HG02938 (cell line): ENCODE measurements around the gene FBF1.
A peak's percentile ranks its signal among the peaks of the same experiment; 100 is the strongest.
"Not testable (repeated sequence)": the region's sequence is repeated elsewhere in the genome, so short reads cannot be mapped to it uniquely, and the experiment has no call there.

Source experiments
- ATAC-seq: cut with Tn5 transposase; IDR thresholded peaks from one replicate; pipeline ENCODE4 v1.9.1; 2021; ENCODE audit warnings: mild to moderate bottlenecking, moderate library complexity; ENCODE audit not compliant: unreplicated experiment

FBF1 gene, protein sequence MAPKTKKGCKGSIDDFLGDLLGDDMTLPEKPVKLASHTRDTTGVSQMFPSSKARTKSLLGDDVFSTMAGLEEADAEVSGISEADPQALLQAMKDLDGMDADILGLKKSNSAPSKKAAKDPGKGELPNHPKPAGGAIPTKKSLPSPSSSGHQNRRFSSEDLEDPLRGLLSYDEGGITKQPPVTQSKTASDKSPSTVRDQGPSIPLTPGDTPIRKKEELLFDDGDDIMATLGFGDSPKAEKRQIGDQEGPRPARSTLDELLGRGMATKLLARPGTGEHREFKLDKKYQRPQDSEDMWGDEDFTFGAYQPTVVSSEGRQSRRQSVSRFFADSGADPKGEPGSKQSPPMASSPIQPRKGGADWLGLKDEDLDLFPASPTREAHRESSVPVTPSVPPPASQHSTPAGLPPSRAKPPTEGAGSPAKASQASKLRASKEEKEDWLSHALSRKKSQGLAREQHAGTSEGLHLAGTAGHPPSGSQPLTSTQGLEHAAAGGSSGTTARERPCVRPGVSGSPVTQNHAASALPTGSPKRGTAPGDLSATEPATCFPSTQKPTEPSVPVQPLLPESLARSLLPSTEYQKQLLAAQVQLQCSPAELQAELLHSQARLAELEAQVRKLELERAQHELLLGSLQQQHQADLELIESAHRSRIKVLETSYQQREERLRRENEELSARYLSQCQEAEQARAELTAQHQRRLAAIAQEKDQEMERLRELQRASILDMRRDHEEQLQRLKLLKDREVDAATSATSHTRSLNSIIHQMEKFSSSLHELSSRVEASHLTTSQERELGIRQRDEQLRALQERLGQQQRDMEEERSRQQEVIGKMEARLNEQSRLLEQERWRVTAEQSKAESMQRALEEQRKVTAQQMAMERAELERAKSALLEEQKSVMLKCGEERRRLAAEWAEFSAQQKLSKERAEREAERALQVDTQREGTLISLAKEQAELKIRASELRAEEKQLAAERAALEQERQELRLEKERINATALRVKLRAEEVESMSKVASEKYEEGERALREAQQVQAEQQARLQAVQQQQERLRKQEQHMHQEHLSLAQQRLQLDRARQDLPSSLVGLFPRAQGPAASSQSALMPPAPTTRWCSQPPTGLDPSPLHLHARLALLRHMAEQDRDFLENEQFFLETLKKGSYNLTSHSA

DNA sequence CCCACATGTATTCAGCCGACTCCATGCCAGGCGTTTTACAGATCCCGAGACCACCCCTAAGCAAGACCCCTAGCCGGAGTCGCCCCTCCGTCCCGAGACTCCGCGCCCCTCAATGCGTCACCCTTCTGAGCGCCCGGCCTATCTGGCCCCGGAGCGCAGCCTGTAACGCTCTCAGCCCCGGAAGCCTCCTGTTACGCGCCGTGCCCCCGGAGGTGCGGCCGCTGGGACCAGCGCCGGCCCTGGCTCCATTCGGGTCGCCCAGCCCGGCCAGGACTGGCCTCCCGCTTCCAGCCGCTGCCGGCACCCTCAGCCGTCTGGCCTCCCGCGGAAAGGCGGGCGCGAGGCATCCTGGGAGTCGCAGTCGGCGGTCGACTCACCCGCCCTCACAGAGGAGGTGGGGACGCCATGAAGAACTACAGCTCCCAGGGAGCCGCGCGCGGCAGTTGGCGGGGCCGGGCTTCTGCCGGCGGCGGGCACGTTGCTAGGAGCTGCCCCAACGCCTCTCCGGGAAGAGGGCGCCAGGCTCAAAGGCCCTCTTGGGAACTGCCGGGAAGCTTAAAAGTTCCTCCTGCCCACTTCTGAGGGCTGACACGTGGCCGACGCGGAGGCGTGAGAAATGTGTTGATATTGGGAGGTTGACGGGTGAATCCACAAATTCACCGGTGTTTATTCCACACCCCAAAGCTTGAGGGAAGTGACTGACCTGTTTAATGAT lies at the start of gene FBF1:
FBF1 (minus strand) TSS at position 316 of the 715 bp plus-strand sequence. CDS start 2,893 bp downstream, outside the sequence.
- ATAC-seq, result peak; percentile 93

DNA sequence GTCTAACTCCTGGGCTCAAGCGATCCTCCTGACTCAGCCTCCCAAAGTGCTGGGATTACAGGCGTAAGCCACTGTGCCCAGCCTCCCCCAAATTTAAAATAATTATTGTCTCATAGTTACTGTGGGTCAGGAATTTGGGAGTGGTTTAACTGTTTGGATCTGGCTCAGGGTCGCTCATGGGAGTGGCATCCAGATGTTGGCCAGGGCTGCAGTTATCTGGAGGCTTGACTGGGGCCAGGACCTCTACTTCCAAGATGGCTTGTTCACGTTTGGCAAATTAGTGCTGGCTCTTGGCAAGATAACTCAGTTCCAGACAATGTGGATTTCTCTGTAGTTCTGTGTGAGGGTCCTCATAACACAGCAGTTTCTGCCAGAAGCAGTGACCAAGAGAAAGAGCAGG lies 46.2 kb upstream of the FBF1 start:
- ATAC-seq, result no peak

DNA sequence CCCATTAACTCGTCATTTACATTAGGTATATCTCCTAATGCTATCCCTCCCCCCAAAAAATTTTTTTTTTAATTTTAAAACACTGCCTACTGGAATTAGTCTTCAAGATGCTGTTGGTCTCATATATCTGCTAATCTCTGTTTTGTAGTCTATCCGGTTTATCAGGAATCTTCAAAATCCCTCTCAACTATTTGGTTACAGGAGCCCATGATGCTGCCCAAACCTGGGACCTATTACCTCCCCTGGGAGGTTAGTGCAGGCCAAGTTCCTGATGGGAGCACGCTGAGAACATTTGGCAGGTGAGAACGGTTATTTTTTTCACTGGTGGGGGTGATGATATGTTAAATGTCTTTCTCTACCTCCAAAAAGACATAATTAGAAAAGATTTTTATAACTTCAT lies 45.1 kb upstream of the FBF1 start:
- no peak for ATAC-seq

DNA sequence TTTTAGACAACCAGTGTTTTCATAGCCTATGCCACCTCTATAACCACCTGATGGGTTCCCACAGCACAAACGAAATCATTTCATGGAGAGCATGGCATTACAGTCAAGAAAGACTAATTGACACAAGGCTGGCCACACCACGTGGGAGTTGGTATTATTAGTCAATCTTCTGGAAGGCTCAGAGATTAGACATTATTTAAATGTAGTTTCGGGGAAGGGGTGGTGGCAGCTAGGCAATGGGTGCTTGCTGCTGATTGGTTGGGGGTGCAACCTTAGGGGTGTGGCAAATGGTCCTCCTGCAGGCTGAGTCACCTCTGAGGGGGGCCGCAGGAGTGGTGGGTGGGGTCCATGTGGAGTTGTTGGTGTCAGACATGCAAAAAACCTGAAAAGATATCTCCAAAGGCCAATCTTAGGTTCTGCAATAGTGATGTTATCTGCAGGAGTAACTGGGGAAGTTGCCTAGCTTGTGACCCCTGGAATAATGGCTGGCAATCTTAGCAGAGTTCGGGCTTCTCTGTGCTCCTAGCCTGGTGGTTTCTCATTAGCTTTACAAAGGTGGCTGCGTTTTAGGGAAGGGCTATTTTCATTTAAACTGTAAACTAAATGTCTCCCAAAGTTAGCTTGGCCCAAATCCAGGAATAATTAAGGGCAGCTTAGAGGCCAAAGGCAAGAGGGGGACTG lies 42.8 kb upstream of the FBF1 start:
- no peak for ATAC-seq

DNA sequence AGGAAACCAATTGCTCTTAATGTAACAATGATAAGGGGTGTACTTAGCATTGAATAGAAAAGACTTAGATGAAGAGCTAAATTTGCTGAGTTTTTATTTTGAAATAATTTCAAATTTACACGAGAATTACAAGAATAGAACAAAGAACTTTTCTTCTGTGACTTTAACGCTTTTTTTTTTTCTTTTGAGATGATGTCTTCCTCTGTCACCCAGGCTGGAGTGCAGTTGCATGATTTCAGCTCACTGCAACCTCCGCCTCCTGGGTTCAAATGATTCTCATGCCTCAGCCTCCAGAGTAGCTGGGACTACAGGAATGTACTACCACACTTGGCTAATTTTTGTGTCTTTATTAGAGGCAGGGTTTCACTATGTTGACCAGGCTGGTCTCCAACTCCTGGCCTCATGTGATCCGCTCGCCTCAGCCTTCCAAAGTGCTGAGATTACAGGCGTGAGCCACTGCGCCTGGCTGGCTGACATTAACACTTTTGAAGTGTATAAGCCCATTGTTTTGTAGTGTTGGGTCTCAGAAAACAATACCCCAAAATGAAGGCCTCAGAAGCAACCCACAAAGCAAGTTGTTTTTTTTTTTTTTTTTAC lies 40.3 kb upstream of the FBF1 start:
- no peak for ATAC-seq

DNA sequence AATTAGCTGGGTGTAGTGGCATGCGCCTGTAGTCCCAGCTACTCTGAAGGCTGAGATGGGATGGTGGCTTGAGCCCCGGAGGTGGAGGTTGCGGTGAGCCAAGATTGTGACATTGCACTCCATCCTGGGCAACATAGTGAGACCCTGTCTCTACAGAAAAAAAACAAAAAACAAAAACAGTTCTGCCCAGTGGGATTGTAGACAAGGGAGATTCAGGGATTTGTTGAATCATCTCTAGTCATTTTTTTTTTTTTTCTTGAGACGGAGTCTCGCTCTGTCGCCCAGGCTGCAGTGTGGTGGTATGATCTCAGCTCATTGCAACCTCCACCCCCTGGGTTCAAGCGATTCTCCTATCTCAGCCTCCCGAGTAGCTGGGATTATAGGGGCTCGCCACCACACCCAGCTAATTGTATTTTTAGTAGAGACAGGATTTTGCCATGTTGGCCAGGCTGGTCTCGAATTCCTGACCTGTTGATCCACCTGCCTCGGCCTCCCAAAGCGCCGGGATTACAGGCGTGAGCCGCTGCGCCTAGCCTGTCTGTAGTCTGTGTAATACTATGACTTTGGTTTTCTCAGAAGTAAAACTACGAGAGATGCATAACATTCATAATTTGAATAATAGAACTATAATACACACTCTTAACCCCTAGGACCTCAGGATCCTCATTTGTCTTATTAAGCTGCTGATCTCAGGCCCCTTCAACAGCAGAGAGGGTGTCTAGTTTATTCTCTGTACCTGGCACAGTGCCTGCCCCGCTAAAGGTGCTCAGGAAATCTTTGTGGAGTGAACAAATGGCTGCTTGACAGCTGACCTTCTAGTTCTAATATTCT lies 39.6 kb upstream of the FBF1 start:
- no peak for ATAC-seq

DNA sequence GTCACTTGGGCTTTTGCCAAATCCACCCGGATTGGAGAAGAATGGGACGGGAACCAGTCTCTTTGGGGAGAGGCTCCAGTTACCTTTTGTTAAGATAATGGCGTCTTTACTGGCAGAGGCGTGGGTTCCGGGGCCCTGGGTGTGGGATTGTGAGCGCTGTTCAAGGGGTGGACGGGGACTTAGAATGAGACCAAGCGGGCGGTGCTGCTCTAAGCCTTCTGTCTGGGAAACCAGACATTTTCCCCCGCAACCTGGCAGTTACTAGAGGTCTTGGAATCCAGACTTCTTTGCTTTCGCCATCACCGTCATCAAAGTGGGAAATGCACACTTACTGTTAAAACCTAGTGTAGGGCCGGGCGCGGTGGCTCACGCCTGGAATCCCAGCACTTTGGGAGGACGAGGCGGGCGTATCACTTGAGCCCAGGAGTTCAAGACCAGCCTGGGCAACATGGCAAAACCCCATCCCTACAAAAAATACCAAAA lies 38.9 kb upstream of the FBF1 start:
- ATAC-seq, result peak; percentile 30

DNA sequence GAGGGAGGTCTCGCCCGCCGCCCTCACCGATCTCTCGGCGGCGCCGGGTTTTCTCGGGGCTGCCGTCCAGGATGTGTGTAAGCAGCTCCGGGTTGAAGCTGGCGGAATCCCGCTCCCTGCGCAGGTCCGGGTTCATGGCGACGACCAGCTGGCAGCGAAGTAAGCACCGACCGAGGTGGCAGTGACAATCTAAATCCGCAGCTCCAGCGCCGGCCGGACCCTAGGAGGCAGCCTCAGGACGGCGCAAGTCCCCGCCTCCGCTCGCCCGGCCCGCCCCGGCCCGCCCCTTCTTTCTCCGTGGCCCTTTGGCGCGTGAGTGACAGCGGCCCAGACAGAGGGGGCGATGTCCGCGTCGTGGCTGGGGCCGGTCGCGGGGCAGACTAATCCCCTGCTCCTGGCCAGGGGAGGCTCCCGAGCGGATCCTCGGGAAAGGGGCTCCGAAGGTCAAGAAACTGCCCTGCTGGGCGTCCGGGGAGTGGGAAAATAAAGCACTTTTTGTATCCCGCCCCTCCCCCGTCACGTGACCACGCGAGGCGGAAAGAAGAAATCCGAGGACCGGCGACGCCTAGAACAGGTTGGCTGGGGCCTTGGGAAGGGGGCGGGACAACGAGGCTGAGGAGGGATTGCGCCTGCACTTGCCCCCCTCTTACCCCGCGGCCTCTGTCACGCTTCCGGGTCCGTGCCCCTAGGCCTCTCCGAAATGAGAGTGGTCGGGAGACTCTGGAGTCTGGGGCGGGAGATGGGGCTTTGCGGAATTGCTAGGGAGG lies 38.3 kb upstream of the FBF1 start, which contains the start of the genes ACOX1 and TEN1:
ACOX1 (minus strand) TSS at position 229 of the 767 bp plus-strand sequence; CDS start at position 136, 93 bp downstream.
TEN1 (plus strand) TSS at position 303 of the 767 bp plus-strand sequence. CDS start 6,953 bp downstream, outside the sequence.
- peak; percentile 88 for ATAC-seq

DNA sequence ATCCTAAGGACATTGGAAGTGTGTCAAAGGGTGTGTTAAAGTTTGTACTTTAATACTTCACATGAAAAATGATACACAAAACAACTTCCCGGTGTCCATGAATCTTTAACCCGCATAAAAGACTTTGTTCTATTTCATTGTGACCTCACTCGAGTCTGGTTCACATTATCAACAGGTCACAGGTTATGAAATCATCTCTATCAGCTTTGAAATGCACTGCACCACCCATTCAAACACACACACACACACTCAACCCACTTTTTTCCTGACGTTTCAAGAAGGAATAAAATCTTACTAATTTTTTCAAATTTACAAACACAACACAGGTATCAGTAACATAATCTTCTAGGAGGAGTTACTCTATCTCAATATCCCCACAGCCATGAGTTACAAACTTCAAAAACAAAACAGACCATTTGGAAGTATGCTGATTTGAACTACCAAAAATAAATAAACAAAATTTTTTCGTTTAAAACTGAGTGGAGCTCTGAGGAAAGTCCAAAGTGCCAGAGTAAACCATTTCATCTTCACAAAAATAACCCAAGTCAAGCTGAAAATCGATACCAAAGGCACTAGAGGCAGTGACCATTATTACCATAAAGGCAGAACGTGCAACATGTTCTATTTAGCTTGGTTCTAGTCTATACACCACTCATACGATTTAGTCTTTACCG lies 35.5 kb upstream of the FBF1 start:
- ATAC-seq, result no peak

DNA sequence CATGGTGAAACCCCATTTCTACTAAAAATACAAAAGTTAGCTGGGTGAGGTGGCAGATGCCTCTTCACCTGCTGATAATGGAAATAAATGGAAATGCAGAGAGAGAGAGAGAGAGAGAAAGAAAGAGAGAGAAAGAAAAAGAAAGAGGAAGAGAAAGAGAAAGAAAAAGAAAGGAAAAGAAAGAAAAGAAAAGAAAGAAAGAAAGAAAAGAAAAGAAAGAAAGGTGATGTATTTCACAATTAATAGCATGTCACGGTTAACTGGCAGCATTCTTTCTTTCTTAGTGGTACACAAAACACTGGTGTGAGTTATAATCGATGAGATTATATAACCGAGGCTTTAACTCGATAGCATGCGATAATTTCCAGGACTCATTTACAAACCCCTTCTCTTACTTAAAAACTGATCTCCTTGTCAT lies 34.9 kb upstream of the FBF1 start:
- ATAC-seq, result no peak

DNA sequence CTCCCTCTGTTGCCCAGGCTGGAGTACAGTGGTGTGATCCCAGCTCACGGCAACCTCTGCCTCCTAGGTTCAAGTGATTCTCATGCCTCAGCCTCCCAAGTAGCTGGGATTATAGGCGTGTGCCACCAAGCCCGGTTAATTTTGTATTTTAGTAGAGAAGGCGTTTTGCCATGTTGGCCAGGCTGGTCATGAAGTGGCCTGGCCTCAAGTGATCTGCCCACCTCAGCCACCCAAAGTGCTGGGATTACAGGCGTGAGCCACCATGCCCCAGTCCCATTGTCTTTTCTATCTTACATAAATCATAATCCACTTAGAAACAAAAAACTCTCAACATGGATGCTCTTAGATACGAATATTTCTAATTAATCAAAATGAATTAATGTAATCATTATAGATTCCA lies 34.3 kb upstream of the FBF1 start:
- ATAC-seq, result not testable (repeated sequence)

DNA sequence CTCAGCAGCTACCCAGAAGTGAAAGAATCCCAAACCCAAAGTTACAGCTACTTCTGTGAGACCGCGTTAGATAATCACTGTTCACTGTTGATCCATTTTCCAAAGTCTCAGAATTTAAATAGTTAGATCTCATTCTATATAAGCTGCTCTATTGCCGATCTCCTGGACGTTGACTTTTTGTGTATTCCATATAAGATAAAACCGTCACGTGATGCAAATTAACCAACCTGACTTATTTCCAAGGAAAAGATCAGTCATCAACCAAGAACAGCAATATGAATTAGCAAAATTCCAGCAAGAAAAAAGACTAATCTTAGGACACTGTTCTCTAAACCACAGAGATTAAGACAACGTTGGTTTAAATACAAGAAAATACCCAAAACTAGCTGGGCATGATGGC lies 29.8 kb upstream of the FBF1 start:
- no peak for ATAC-seq

DNA sequence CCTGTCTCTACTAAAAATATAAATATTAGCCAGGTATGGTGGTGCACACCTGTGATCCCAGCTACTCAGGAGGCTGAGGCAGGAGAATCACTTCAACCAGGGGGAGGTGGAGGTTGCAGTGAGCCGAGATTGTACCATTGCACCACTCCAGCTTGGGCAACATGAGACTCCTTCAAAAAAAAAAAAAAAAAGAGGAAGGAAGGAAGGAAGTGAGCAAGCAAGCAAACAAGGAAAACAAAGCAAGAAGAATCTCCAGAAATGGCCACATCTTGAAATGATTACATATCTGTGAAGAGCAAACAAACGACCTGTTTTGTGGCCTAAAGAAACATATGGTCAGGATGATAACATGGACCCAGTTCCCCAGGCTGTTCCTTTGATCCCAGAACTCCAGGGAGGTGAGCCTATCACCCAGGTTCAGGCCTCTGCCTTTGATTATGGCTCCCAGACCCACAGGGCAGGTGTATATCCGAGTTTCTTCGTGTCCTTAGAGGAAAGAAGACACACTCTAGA lies 29.2 kb upstream of the FBF1 start:
- ATAC-seq, result no peak

DNA sequence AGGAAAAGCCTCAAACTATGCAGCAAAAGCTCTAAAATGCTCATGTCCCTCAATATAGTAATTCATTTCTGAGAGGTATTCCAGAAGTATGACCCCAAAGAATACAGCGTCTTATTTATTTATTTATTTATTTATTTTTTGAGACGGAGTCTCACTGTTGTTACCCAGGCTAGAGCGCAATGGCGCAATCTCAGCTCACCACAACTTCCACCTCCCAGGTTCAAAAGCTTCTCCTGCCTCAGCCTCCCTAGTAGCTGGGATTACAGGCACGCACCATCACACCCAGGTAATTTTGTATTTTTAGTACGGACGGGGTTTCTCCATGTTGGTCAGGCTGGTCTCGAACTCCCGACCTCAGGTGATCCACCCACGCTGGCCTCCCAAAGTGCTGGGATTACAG lies 28.2 kb upstream of the FBF1 start:
- ATAC-seq, result not testable (repeated sequence)

DNA sequence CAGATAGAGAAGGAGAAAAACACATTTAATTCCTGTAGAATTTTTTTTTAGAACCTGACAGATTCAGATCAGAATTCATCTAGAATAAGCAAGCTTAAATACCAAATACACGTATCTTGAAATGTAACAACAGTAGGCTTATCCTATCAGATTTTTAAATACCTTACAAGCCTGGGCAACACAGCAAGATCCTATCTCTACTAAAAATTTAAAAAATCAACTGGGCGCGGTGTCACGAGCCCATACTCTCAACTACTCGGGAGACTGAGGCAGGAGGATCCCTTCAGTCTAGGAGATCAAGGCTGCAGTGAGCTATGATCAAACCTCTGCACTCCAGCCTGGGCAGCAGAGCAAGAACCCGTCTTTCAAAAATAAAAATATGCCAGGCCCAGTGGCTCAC lies 24.6 kb upstream of the FBF1 start:
- no peak for ATAC-seq

DNA sequence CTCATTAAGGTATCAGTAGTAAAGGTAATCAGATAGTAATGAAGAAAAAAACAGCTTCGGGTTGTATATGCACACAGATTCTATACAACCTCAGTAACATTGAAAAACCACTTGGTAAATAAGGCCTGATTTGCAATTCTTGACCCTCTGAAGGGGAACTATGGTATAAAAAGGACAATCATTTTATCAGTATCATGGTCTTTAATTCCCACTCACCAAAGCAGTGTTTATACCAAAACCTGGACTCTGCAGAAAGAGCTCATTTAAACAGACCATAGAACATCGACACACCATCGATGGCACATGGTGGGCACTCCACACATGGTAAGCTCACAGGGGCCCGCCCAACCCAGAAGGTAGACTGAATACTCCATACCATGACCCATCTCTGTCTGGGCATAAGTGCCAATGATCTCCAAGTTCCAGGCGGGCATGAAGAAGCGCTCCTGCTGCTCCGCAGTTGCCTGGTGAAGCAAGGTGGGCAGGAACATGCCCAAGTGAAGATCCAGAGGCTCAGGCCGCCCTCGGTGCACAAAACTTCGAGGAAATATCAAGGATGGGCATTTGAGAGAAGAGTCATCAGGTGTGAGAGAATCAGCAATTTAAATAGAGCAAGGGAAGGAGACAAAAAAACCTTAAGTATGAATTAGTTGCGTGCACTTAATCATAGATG lies 19.1 kb upstream of the FBF1 start:
- ATAC-seq, result no peak
